NCI-H510A (cell line): ENCODE data around the gene GLT6D1.
"Not testable (repeated sequence)": the region's sequence is repeated elsewhere in the genome, so short reads cannot be mapped to it uniquely, and the experiment has no call there.

ENCODE experiments used
- DNase-seq: peaks from one replicate; lab custom pipeline; 2025; lab: John Stamatoyannopoulos, UW

Gene GLT6D1

GRCh38 chr9:135664801-135665794, 25.8 kb upstream of the GLT6D1 start:
- no peak for DNase-seq

DNA sequence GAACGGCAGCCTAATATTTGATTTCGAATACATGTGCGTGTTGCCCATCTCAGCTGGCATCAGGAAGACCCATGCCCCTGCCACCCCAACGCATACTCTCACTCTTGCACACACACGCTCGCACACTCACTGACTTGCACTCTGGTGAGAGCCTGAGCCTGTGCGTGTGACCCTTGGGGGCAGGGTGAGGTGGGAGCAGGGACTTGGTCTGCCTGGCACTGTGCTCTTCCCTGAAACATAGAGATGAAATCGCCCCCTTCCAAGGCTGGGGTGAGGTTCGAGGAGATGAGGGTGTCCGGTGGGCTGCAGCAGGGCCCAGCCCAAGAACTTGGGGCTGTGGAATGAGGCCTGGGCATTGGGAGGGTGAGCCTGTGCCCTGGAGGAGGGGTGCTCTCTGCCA, 24.9 kb upstream of the GLT6D1 start:
- no peak for DNase-seq

DNA sequence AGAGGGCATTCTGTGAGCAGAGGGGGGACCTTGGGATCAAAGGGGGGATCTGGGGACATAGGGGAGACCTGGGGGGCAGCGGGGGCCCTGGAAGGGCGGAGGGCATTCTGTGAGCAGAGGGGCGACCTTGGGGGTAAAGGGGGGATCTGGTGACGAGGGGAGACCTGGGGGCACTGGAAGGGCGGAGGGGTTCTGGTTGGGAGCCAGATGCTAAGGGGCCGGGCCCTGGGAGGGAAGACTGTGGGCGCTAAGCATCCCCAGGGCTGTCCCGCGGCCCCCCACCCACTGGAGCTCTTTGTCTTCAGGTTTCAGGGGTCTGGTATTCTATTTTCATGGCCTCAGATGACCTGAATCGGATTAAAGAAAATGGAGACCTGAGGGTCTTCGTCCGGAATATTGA, 24.5 kb upstream of the GLT6D1 start:
- DNase-seq = no peak

- no peak for DNase-seq
These were observed 24.1 kb upstream of the GLT6D1 start for GRCh38 chr9:135663451-135663770.

DNA sequence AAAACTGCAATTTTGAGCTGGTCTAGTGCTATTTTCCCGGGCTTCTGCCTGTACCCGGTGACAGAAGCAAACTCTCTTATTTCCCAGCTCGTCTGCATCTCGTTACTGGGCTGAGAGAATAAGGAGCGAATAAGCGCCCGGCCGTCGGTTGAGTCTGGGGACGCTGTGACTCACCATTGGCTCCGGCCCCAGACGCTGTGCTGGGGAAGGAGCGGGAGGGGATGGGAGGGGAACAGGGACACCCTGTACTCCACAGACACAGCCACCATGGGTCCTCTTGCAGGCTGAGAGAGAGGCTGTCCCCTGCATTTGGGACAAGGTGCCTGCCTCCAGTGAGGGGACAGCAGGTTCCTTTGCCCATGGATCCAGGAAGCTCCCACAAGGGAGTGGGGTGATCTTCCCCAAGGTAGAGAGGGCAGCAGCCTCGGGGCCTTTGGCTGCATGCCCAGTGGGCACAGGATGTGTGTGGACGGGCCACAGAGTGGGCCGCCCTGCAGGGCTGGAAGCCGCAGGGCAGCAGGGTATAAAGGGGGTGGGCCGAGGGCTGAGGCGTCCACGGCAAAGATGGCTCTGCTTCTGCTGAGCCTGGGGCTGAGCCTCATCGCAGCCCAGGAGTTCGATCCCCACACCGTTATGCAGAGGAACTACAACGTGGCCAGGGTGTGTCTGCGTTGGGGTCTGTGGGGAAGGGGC, 23.6 kb upstream of the GLT6D1 start, which contains the start of gene LCN9:
TSS of gene LCN9 (plus strand) at position 552 of the 693 bp plus-strand sequence. CDS start at position 565, 13 bp downstream.
- no peak for DNase-seq

DNA sequence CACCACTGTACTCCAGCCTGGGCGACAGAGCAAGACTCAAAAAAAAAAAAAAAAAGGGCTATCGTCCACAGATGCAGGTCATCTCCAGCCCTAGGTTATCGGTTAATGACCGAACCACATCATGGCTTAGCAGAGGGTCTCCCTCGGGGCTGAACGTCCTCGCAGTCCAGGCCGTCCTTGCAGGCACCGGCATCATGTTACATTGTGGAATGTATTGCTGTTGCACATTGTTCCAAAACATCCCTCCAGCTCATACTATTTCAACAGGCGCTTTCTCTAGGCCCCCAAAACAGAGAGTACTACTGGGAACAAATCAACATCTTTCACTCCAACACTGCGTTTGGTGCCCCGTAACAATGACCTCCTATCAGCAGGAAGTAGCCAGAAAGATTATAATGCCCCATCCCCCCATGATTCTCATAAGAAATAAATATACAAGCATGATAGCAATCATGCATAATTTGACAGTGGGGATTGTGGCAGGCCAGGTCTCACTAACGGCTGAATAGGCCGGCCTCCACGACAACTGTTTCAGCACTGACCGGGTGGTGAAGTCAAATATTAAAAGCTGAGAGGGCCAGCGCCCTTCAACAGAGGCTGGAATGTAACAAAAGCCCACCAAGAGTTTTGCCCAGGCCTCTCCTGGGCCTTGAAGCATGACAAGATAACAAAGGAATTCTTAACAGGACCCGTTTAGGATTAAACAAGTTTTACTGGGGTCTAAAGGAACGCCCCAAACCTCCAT, 22.6 kb upstream of the GLT6D1 start:
- no peak for DNase-seq

DNA sequence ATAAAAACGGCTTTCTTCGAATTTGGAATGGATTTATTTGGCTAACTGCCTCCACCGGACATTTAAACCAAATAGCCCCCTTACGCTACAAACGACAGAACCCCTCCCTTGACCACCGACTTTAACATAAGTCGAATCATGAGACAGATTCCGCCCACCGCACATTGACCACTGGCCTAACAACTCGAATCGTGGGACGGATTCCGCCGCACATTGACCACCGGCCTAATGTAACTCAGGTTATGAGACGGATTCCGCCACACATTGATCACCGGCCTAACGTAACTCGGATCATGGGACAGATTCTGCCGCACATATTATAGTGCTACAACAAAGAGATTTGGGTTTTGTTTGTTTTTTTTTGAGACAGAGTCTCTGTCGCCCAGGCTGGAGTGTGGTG, 21.1 kb upstream of the GLT6D1 start:
- no peak for DNase-seq

DNA sequence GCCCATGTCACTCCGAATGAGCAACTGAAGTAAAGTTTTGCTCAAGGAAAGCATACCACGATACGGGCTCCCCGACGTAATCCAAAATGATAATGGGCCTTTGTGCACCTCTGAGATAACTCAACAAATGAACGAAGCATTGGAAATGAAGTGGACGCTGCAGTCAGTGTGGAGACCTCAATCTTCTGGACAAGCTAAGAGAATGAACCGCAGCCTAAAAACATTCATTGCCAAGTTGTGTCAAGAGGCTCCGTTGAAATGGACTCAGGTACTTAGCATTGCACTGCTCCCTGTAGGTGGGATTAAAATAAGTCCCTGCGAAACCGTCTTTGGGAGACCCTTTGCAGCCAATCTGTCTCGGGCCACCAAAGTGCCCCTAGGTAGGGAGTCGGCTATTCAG, 19.9 kb upstream of the GLT6D1 start:
- DNase-seq = no peak

- no peak for DNase-seq
These were observed 18.1 kb upstream of the GLT6D1 start for GRCh38 chr9:135657416-135657815.

GRCh38 chr9:135655317-135655716, 16.0 kb upstream of the GLT6D1 start:
- DNase-seq = no peak

DNA sequence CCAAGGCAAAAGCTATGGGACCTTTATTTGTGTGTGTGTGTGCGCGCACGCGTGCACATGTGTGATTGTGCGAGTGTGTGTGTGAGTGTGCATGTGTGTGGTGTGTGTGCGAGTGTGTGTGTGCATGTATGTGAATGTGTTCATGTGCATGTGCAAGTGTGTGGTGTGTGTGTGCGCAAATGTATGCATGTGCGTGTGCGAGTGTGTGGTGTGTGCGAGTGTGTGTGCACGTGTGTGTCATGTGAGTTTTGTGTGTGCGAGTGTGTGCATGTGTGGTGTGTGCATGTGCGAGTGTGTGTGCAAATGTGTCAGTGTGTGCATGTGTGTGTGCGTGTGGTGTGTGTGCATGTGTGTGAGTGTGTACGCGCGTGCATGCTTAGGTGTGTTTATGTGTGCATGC, 11.1 kb upstream of the GLT6D1 start:
- no peak for DNase-seq

GRCh38 chr9:135649508-135649907, 10.2 kb upstream of the GLT6D1 start:
- no peak for DNase-seq

DNA sequence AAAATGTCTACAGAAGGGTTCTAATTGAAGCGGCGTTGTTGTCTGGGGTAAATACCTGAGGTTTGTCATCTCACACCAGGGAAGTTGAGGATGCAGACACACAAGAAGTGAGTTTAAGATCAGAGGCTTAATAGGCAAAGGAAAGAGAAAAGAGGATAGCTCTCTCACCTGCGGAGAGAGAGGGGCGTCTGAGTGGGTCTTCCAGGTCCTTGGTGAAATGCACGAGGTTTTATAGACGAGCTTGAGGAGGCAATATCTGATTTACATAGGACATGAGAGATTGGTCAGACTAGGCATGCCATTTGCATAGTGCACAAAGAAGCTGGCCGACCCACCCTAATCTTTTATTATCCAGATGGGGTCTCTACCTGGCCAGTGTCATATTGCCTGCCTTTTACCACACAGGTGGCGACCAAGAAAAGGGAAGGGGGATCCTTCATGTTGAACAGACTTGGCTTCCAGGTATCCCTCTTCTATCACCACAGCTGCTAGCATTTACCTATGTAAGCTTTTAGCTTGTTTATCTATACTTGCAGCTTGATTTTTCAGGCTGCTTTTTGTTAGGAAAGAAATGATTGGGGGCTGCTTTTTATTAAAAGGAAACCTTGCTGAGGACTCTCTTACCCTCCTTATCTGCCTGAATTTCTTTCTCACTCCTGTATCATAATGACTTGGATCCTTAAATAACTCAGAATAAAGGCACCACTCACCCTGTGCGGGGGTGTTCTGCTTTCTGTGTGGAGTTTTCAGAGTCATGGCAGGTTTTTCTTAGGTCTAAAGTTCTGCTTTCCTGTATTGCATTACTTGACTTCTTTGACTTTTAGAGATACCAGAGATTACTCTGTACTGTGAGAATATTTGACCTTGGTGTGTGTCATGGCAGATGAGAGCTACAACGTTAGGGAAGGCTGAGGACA, 9.4 kb upstream of the GLT6D1 start:
- DNase-seq = no peak

GRCh38 chr9:135647884-135648283, 8.5 kb upstream of the GLT6D1 start:
- DNase-seq = no peak

DNA sequence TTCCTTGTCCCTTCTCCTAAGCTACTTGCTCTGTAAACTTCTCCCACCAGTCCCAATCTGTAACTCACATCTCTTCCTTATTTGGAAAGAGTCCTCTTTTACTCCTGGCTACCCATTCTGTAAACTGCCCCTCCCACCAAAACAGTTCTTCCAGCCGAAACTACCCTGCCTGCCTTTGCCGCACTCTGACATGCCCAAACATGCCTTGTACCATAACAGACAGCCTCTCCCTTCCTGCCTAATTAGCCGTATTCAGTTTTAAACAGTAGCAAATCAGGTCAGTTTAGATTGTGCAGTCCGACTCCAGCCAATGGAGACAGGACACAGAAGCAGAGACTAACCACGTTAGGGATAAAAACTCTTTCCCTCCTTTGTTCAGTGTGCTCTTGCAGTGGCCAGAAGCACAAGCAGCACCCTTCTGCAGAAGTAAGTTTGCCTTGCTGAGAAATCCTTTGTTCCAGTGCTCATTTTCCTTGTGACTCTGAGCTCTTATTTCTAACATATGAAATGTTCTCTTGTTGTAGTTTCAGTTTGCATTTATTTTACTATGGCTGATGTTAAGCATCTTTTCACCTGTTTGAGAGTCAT, 5.4 kb upstream of the GLT6D1 start:
- DNase-seq = no peak

DNA sequence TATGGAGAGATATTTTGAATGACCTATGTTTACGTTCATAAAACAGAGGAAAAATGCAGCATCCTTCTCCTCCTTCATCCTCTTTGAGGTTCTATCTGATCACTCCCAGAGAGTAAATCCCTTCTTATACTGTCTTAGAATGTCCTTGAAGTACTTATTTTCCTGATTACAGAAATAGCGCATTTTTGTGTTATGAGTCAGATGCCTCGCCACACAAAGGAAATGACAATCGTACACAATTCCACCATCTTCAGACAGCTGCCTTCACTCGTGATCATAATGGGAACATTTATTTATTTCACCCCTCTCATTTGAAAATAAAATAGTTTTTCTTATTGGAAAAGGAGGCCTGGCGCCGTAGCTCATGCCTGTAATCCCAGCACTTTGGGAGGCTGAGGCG, 2.4 kb upstream of the GLT6D1 start:
- DNase-seq = no peak

GRCh38 chr9:135641047-135641446, 1.7 kb upstream of the GLT6D1 start:
- no peak for DNase-seq

GRCh38 chr9:135636930-135637530, 2.3 kb downstream of the GLT6D1 start:
- not testable (repeated sequence) for DNase-seq

- DNase-seq = no peak
These were observed 6.5 kb downstream of the GLT6D1 start for GRCh38 chr9:135632841-135633240.

DNA sequence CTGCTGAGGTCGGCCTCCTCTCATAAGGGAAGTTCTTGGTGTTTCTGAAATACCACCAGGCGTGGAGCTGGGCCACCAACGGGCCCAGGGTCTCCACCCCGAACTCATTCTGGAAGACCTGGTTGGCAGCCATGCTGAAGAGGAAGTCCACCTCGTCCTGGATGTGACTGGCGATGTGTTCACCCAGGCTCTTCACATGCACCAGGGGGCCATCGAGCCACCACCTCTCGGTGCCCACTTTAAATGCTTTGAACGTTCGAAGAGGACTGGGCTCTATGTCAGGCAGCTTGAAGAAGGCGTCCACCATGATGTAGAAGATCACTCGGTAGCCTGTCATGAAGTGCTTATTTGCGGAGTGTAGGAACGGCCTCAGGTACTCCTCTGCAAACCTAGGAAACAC, 15.1 kb downstream of the GLT6D1 start:
- DNase-seq = no peak
